ENCODE data around the gene TAF6L. TPM values are rescaled to one million over a fixed set of nuclear protein-coding genes. Genes with fewer than 3 reads are reported as not detected.

TAF6L gene
- total RNA-seq, 1 experiment from 2014 or later, result 42.1 TPM

DNA sequence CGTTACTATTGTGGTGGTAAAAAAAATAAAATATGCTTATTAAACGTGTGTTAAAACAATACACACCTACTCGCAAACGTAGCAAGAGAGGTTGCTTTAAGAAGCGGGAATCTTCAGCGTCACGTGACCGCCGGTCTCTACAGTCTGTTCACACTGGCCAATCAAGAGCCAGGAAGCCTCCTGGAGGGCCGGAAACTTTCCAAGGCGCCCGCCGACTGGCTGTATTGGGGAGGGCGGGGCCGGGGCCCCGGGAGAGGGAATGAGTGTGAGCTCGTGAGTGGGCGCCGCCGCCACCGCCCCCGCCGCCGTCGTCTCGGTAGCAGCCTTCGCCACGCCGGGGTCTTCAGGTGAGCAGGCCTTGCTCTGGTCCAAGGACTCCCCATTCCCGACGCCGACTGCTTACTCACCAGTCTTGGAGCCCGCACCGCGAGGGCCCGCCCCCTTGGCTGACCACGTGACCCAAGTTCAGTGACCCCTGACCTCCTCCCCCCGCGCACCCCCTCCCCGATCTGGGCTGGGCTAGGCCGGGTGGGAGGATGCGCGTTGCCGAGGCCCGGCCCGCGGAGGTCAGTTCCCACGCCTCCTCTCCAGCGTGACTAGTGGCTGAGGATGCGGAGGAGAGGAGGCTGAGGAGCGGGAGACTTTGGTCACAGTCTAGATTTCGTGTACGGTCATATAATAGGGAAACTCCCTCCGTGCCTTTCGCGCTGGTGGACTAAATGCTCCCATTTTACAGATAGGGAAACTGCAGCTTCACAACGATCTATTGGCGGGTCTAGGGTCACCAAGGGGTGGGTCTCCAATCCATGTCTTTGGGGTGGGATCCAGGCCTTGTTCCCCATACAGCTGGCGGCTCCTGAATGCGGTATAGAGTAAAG lies at the start of gene TAF6L (continued):
- TF ChIP-seq FOXP1 (CRISPR knock-in tag; IDR thresholded peaks at IDR 0.05; ENCODE audit: borderline replicate concordance) (0 out of 2 replicates have a peak, but pooled peaks have one; percentile 31), ZNF423 (CRISPR knock-in tag; IDR thresholded peaks at IDR 0.05) (no peak), ZNF317 (CRISPR knock-in tag; IDR thresholded peaks at IDR 0.05; ENCODE audit: borderline replicate concordance, low read depth) (no peak), SP1 (CRISPR knock-in tag; conservative IDR thresholded peaks at IDR 0.05) (peak; percentile 89)

DNA sequence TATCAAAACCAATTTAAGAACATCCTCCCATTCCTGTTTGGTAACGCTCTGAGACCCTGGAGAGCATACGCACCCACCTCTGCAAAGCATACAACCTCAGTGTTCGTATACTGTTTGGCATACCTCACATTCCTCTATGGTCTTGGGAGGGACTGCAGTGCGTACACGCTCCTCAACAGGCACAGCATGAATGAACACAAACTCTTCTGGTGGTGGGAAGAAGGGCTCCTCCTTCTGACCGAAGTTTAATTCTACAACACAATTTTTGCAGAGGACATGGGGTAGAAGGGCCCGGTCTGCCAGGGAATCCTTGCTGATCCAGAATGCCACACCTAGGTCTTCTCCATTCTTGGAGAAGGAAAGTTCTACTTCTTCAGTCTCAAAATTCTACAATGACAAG lies 49.2 kb upstream of the TAF6L start:
- ChIA-PET POLR2A (no interaction called here), CTCF (no interaction called here)
- DNase-seq (ENCODE audit: low spot score), result no peak
- H3K27me3 Mint-ChIP-seq (ENCODE audit: low read depth), result no peaks in the 10 kb centered on the region
- H3K36me3 Mint-ChIP-seq, result peaks cover 83% of the 10 kb centered on the region
- TF ChIP-seq SOX15 (CRISPR knock-in tag; IDR thresholded peaks at IDR 0.05) (no peak), PREB (CRISPR knock-in tag; IDR thresholded peaks at IDR 0.05; ENCODE audit: borderline replicate concordance) (no peak), NR1H2 (CRISPR knock-in tag; IDR thresholded peaks at IDR 0.05) (no peak), ZNF138 (CRISPR knock-in tag; conservative IDR thresholded peaks at IDR 0.05) (no peak), JAZF1 (CRISPR knock-in tag; IDR thresholded peaks at IDR 0.05) (no peak)
- TF ChIP-seq, protein P1, sequence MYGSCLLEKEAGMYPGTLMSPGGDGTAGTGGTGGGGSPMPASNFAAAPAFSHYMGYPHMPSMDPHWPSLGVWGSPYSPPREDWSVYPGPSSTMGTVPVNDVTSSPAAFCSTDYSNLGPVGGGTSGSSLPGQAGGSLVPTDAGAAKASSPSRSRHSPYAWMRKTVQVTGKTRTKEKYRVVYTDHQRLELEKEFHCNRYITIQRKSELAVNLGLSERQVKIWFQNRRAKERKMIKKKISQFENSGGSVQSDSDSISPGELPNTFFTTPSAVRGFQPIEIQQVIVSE (CRISPR knock-in tag; IDR thresholded peaks at IDR 0.05; ENCODE audit: borderline replicate concordance), result no peak
- TF ChIP-seq, protein P2, sequence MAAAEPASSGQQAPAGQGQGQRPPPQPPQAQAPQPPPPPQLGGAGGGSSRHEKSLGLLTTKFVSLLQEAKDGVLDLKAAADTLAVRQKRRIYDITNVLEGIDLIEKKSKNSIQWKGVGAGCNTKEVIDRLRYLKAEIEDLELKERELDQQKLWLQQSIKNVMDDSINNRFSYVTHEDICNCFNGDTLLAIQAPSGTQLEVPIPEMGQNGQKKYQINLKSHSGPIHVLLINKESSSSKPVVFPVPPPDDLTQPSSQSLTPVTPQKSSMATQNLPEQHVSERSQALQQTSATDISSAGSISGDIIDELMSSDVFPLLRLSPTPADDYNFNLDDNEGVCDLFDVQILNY (CRISPR knock-in tag; IDR thresholded peaks at IDR 0.05), result no peak
- TF ChIP-seq, protein P3, sequence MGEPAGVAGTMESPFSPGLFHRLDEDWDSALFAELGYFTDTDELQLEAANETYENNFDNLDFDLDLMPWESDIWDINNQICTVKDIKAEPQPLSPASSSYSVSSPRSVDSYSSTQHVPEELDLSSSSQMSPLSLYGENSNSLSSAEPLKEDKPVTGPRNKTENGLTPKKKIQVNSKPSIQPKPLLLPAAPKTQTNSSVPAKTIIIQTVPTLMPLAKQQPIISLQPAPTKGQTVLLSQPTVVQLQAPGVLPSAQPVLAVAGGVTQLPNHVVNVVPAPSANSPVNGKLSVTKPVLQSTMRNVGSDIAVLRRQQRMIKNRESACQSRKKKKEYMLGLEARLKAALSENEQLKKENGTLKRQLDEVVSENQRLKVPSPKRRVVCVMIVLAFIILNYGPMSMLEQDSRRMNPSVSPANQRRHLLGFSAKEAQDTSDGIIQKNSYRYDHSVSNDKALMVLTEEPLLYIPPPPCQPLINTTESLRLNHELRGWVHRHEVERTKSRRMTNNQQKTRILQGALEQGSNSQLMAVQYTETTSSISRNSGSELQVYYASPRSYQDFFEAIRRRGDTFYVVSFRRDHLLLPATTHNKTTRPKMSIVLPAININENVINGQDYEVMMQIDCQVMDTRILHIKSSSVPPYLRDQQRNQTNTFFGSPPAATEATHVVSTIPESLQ (CRISPR knock-in tag; IDR thresholded peaks at IDR 0.05), result no peak
- ATAC-seq, result peak; percentile 72
- H3K4me1 Mint-ChIP-seq, result peaks cover 16% of the 10 kb centered on the region
- H3K27ac Mint-ChIP-seq, result peak overlapping the region; percentile 63
- no peaks in the 10 kb centered on the region for H3K9me3 Mint-ChIP-seq
- H3K4me3 Mint-ChIP-seq, result no peak overlapping the region

DNA sequence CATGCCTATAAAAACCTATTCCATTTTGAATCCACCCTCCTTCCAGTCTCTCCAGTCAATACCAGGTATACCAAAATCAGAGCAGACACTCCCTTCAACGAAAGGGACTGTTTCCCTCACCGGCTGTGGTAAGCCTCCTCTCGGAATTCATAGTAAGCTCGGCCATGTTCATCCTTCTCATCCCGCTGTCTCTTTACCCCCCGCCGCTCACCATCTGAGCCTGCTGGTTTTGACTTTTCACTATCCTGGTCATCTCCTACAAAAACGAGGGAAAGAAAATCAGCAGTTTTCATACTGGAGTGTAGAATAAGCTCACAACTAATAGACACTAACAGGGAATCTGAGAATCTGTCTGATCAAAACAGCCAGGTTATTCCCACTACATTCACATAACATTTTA lies 47.0 kb upstream of the TAF6L start:
- peak overlapping the region; percentile 10; the same call in 1 of the 2 replicates for H3K27ac Mint-ChIP-seq
- no peak for TF ChIP-seq CREB1 (CRISPR knock-in tag; IDR thresholded peaks at IDR 0.05)
- TF ChIP-seq ZNF671 (CRISPR knock-in tag; IDR thresholded peaks at IDR 0.05), result no peak
- TF ChIP-seq, protein P4, sequence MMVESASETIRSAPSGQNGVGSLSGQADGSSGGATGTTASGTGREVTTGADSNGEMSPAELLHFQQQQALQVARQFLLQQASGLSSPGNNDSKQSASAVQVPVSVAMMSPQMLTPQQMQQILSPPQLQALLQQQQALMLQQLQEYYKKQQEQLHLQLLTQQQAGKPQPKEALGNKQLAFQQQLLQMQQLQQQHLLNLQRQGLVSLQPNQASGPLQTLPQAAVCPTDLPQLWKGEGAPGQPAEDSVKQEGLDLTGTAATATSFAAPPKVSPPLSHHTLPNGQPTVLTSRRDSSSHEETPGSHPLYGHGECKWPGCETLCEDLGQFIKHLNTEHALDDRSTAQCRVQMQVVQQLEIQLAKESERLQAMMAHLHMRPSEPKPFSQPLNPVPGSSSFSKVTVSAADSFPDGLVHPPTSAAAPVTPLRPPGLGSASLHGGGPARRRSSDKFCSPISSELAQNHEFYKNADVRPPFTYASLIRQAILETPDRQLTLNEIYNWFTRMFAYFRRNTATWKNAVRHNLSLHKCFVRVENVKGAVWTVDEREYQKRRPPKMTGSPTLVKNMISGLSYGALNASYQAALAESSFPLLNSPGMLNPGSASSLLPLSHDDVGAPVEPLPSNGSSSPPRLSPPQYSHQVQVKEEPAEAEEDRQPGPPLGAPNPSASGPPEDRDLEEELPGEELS (CRISPR knock-in tag; IDR thresholded peaks at IDR 0.05), result no peak
- no peak for TF ChIP-seq FOXJ3 (CRISPR knock-in tag; IDR thresholded peaks at IDR 0.05; ENCODE audit: borderline replicate concordance)
- TF ChIP-seq RELA (CRISPR knock-in tag; IDR thresholded peaks at IDR 0.05; ENCODE audit: borderline replicate concordance), result no peak
- TF ChIP-seq, protein P5, sequence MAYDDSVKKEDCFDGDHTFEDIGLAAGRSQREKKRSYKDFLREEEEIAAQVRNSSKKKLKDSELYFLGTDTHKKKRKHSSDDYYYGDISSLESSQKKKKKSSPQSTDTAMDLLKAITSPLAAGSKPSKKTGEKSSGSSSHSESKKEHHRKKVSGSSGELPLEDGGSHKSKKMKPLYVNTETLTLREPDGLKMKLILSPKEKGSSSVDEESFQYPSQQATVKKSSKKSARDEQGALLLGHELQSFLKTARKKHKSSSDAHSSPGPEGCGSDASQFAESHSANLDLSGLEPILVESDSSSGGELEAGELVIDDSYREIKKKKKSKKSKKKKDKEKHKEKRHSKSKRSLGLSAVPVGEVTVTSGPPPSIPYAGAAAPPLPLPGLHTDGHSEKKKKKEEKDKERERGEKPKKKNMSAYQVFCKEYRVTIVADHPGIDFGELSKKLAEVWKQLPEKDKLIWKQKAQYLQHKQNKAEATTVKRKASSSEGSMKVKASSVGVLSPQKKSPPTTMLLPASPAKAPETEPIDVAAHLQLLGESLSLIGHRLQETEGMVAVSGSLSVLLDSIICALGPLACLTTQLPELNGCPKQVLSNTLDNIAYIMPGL (CRISPR knock-in tag; IDR thresholded peaks at IDR 0.05), result no peak
- TF ChIP-seq ZBTB43 (CRISPR knock-in tag; IDR thresholded peaks at IDR 0.05), result no peak
- no peak for TF ChIP-seq ZNF138 (CRISPR knock-in tag; conservative IDR thresholded peaks at IDR 0.05)

More for the DNA sequence above, 47.0 kb upstream of the TAF6L start:
- ATAC-seq (no peak), DNase-seq (ENCODE audit: low spot score) (no peak)
- CTCF ChIA-PET, result interaction anchor here (1.0 to 1.2 kb wide), 2 partner anchors 45 to 62 kb away, joined by 3 to 4 read pairs; no protein-coding TSS in a partner anchor
- Mint-ChIP-seq H3K4me3 (peak overlapping the region; percentile 98), H3K9me3 (no peaks in the 10 kb centered on the region), H3K27me3 (ENCODE audit: low read depth) (peaks cover 4% of the 10 kb centered on the region; the same call in 1 of the 2 replicates), H3K4me1 (peaks cover 20% of the 10 kb centered on the region), H3K36me3 (peaks cover 63% of the 10 kb centered on the region)
- POLR2A ChIA-PET, result no interaction called here

Data from WTC11 (cell line).